ENCODE measurements around the gene MACROD2.

DNA sequence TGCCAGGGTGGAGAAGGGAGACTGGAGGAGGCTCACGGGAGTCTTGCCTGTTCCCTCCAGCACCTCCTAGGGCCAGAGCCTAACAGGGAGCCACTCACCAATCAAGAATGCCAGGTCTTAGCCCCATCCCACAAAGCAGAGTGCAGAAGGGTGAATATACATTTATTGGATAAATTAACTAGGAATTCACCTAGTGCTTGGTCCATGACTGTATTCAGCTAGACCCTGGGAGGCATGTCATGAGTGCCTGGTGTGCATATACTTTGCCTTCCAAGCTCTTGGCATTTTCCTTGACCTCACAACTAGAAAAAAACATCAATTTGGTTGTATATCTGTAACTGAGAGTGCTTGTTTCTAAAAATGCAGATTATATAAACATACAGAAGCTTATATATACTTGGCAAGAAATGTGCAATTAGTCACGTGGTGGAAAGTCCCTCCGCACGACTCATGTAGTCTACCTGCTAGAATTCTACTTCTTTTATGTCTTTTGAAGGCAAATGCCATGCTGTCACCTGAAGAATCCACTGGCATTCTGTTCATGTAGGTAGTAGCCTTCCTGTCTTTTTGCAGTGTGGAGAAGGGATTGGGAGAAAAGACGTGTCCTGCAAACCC, 1586.9 kb downstream of the MACROD2 start:
- no peak for TF ChIP-seq YY1 (IDR thresholded peaks at IDR 0.05; ENCODE audit: insufficient read depth, insufficient read length)
- no peak for TF ChIP-seq SUZ12 (IDR thresholded peaks at IDR 0.05; ENCODE audit: extremely low read depth, insufficient read depth, insufficient read length)
- no peak for TF ChIP-seq ZNF274 (IDR thresholded peaks at IDR 0.05; ENCODE audit: low read depth, low read length)
